HG03097 (cell line): Measurements from ENCODE around the gene SPRR5.

Source experiments
- ATAC-seq: cut with Tn5 transposase; IDR thresholded peaks from one replicate; pipeline ENCODE4 v1.9.1; 2021; ENCODE audit not compliant: unreplicated experiment, low FRiP score

The SPRR5 gene

DNA sequence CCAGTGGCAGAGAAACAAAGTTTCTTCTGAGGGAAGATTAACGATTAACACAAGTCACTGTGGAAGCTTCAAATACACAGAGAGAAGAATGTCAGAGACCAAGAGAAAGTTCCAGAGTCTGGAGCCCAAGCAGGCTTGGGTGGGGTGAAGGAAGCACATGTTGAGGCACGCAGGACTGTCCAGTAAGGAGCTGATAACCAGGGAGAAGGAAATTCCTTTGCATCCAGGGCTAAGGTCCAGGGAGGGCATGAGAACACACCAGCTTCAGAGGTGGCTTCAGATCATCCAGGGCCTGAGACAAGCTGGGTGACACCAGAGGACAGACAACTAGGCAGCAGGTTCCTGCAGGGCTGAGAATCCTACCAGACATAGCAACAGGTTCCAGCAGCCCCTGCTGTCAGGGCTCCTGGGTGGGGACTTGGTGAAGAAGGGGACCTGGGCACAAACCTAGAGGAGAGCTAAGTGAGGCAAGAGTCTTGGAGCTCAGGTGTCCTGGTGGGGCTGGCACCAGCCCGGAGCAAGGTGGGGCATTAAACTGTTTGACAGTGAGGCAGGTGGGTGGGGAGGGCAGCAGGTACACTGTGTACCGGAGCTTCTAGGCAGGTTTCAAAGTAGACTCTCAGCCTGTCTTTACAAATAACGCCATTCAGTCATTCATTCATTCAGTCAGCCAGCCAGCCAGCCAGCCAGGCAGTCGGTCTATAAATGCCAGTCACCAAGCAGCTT, 34.3 kb downstream of the SPRR5 start:
- no peak for ATAC-seq

- no peak for ATAC-seq
Measured at GRCh38 chr1:152982076-152982475, 35.1 kb downstream of the SPRR5 start.

GRCh38 chr1:152983234-152983633, 36.2 kb downstream of the SPRR5 start:
- ATAC-seq, result no peak

GRCh38 chr1:152983743-152984142, 36.7 kb downstream of the SPRR5 start, which contains the start of gene SPRR1A:
Gene SPRR1A (plus strand): TSS chr1:152984081. CDS start chr1:152985231, 1,150 bp downstream.
- ATAC-seq, result no peak

- ATAC-seq, result no peak
Measured at GRCh38 chr1:152986578-152986977, 39.6 kb downstream of the SPRR5 start.

- no peak for ATAC-seq
Measured at GRCh38 chr1:152993186-152993585, 46.2 kb downstream of the SPRR5 start.

GRCh38 chr1:152995842-152996241, 48.8 kb downstream of the SPRR5 start:
- ATAC-seq, result no peak

- no peak for ATAC-seq
Measured at GRCh38 chr1:152996633-152997400, 49.8 kb downstream of the SPRR5 start.

GRCh38 chr1:152997901-152998300, 50.9 kb downstream of the SPRR5 start:
- ATAC-seq, result no peak

- no peak for ATAC-seq
Measured at GRCh38 chr1:152998476-152998875, 51.5 kb downstream of the SPRR5 start.
